WTC11 (cell line): ENCODE results near the gene SYTL2. TPM values are rescaled to one million over a fixed set of nuclear protein-coding genes. Genes with fewer than 3 reads are reported as not detected.

Source experiments
- ATAC-seq: fragments of 200-7000 bp; cut with Tn5 transposase; 2 replicates; pipeline ENCODE4 v1.10.0; 2021; ENCODE audit warnings: mild to moderate bottlenecking, moderate library complexity
- CTCF ChIA-PET: fragments of 300-600 bp; sonication (Branson Sonifier 250); formaldehyde crosslinking; loops from one replicate; lab custom pipeline; 2021; ENCODE audit warnings: antibody characterized with exemption; lab: Charles Lee
- POLR2A ChIA-PET: fragments of 350-600 bp; sonication (Branson Sonifier 250); formaldehyde crosslinking; loops from one replicate; lab custom pipeline; 2021; ENCODE audit warnings: antibody characterized with exemption; lab: Charles Lee
- DNase-seq: peaks from one replicate; pipeline ENCODE4 v3.0.0; 2021; ENCODE audit warnings: low spot score
- H3K27ac Mint-ChIP-seq: 2 replicates; pipeline ENCODE4 v1.8.0; 2021; ENCODE audit warnings: mixed read lengths
- H3K27me3 Mint-ChIP-seq: 2 replicates; pipeline ENCODE4 v1.8.0; 2021; ENCODE audit warnings: low read depth, mild to moderate bottlenecking, moderate library complexity, mixed read lengths
- H3K36me3 Mint-ChIP-seq: 2 replicates; pipeline ENCODE4 v1.8.0; 2021; ENCODE audit warnings: mixed read lengths
- H3K4me1 Mint-ChIP-seq: 2 replicates; pipeline ENCODE4 v1.8.0; 2022; ENCODE audit warnings: mixed read lengths
- H3K4me3 Mint-ChIP-seq: 2 replicates; pipeline ENCODE4 v1.8.0; 2021; ENCODE audit warnings: mild to moderate bottlenecking, moderate library complexity, mixed read lengths
- H3K9me3 Mint-ChIP-seq: 2 replicates; pipeline ENCODE4 v1.8.0; 2021; ENCODE audit warnings: mixed read lengths
- ARID4B ChIP-seq: sonication (generic); formaldehyde crosslinking; IDR thresholded peaks from 2 replicates; pipeline ENCODE4 v1.8.0; 2023; ENCODE audit warnings: missing genetic modification reagents, mild to moderate bottlenecking, borderline replicate concordance
- E2F4 ChIP-seq: sonication (generic); formaldehyde crosslinking; IDR thresholded peaks from 2 replicates; pipeline ENCODE4 v1.8.1; 2022; ENCODE audit warnings: low read depth, mild to moderate bottlenecking, moderate library complexity, missing genetic modification reagents, borderline replicate concordance
- E2F5 ChIP-seq: sonication (generic); formaldehyde crosslinking; IDR thresholded peaks from 2 replicates; pipeline ENCODE4 v1.8.1; 2022; ENCODE audit warnings: mild to moderate bottlenecking, moderate library complexity, missing genetic modification reagents
- EMX1 ChIP-seq: fragments of 250-450 bp; sonication (Bioruptor Pico); IDR thresholded peaks from 2 replicates; pipeline ENCODE4 v1.8.0; 2021; ENCODE audit warnings: mild to moderate bottlenecking
- ETV6 ChIP-seq: sonication (generic); formaldehyde crosslinking; IDR thresholded peaks from 2 replicates; pipeline ENCODE4 v1.8.1; 2022; ENCODE audit warnings: mild to moderate bottlenecking, missing genetic modification reagents
- IRF1 ChIP-seq: sonication (generic); formaldehyde crosslinking; IDR thresholded peaks from 2 replicates; pipeline ENCODE4 v1.8.0; 2023; ENCODE audit warnings: missing genetic modification reagents
- JUN ChIP-seq: sonication (generic); formaldehyde crosslinking; IDR thresholded peaks from 2 replicates; pipeline ENCODE4 v1.8.0; 2023; ENCODE audit warnings: mild to moderate bottlenecking, missing genetic modification reagents
- NR1H2 ChIP-seq: sonication (generic); formaldehyde crosslinking; IDR thresholded peaks from 2 replicates; pipeline ENCODE4 v1.9.0; 2021; ENCODE audit warnings: mild to moderate bottlenecking, moderate library complexity, missing genetic modification reagents
- USF1 ChIP-seq: sonication (generic); formaldehyde crosslinking; IDR thresholded peaks from 2 replicates; pipeline ENCODE4 v1.8.0; 2022; ENCODE audit warnings: mild to moderate bottlenecking, missing genetic modification reagents
- ZNF121 ChIP-seq: sonication (generic); formaldehyde crosslinking; IDR thresholded peaks from 2 replicates; pipeline ENCODE4 v1.8.0; 2023; ENCODE audit warnings: missing genetic modification reagents
- ZNF671 ChIP-seq: fragments of 250-450 bp; sonication (Bioruptor Pico); IDR thresholded peaks from 2 replicates; pipeline ENCODE4 v1.8.0; 2021; ENCODE audit warnings: mild to moderate bottlenecking
- ZSCAN18 ChIP-seq: fragments of 250-450 bp; sonication (Bioruptor Pico); IDR thresholded peaks from 2 replicates; pipeline ENCODE4 v2.1.2; 2022; ENCODE audit warnings: mild to moderate bottlenecking, moderate library complexity
- total RNA-seq: library from RNA; stranded (reverse); gene quantifications from 3 replicates; pipeline ENCODE4 v1.2.3, GENCODE V29; 2021

Gene SYTL2
- total RNA-seq, 1 experiment from 2014 or later: 7.1 TPM

- ATAC-seq: peak; percentile 55
- DNase-seq: no peak
These were observed 44.4 kb upstream of the SYTL2 start, which contains the start of gene CCDC83 for GRCh38 chr11:85855341-85855656. TSS of gene CCDC83 (plus strand) at chr11:85855383. CDS start at chr11:85865124, 9,741 bp downstream.

GRCh38 chr11:85854557-85855340 lies 43.8 kb upstream of the SYTL2 start:
- ATAC-seq (peak; percentile 96), DNase-seq (peak; percentile 94)
- Mint-ChIP-seq H3K4me1 (peaks cover 11% of the 10 kb centered on the region), H3K27ac (peak overlapping the region; percentile 49; the same call in 1 of the 2 replicates), H3K4me3 (peak overlapping the region; percentile 76), H3K36me3 (peaks cover 27% of the 10 kb centered on the region), H3K9me3 (peaks cover 20% of the 10 kb centered on the region), H3K27me3 (peaks cover 5% of the 10 kb centered on the region)
- ChIA-PET CTCF (interaction anchor here (0.6 to 2.2 kb wide), 73 partner anchors 11 to 841 kb away, joined by 3 to 27 read pairs (median 4); partner anchors contain the start of genes CCDC81, DLG2, PICALM and TMEM126B), POLR2A (interaction anchor here (0.5 to 1.4 kb wide), 9 partner anchors 70 to 486 kb away, joined by 3 to 4 read pairs (median 3); partner anchors contain the start of genes CREBZF and PICALM)
- TF ChIP-seq JUN: 0 out of 2 replicates have a peak, but pooled peaks have one; percentile 16
- peak; percentile 88; the same call in 1 of the 2 replicates for TF ChIP-seq ETV6
- no peak for TF ChIP-seq EMX1 (CRISPR knock-in tag)
- no peak for TF ChIP-seq ZNF671 (CRISPR knock-in tag)
- TF ChIP-seq ZSCAN18 (CRISPR knock-in tag): peak; percentile 59; the same call in 1 of the 2 replicates
- no peak for TF ChIP-seq E2F4

More at GRCh38 chr11:85855341-85855656, 44.4 kb upstream of the SYTL2 start, which contains the start of gene CCDC83:
- Mint-ChIP-seq H3K4me3 (peak within 1 kb of the TSS; percentile 76), H3K27me3 (peaks cover 5% of the 10 kb centered on the region), H3K36me3 (peaks cover 24% of the 10 kb centered on the region), H3K27ac (peak within 1 kb of the TSS; percentile 49; the same call in 1 of the 2 replicates), H3K4me1 (peaks cover 11% of the 10 kb centered on the region), H3K9me3 (peaks cover 17% of the 10 kb centered on the region)
- ChIA-PET CTCF (interaction anchor here (0.6 to 2.2 kb wide), 63 partner anchors 10 to 716 kb away, joined by 3 to 27 read pairs (median 4); partner anchors contain the start of genes CCDC81, DLG2, PICALM and TMEM126B), POLR2A (interaction anchor here (0.5 to 1.4 kb wide), 8 partner anchors 70 to 486 kb away, joined by 3 to 4 read pairs (median 3); partner anchors contain the start of gene PICALM)
- no peak for TF ChIP-seq ARID4B (CRISPR knock-in tag)
- no peak for TF ChIP-seq NR1H2
- no peak for TF ChIP-seq IRF1 (CRISPR knock-in tag)
- TF ChIP-seq USF1: no peak
- TF ChIP-seq E2F5 (CRISPR knock-in tag): no peak
- no peak for TF ChIP-seq ZNF121
